Body of pancreas (tissue), 4 donors: ENCODE data around the gene GATA5. TPM values are rescaled to one million over a fixed set of nuclear protein-coding genes. Genes with fewer than 3 reads are reported as not detected.

Source experiments
- ATAC-seq: fragments of 150-250 bp; one replicate; pipeline ENCODE4 v1.9.1; 2016
- DNase-seq, 4 donors: peaks; one replicate each; pipeline ENCODE4 v3.0.0-alpha.2; 2019
- H3K27ac ChIP-seq, 4 donors: fragments of 200-600 bp; sonication (generic); 1 replicate in 3 of 4; 2 replicates in 1 of 4; pipeline versions ENCODE4 v1.5.1 to v1.6.1; 2016 to 2019; ENCODE audit warnings: mild to moderate bottlenecking in 1 of 4, mixed read lengths in 1 of 4, moderate library complexity in 1 of 4
- H3K27me3 ChIP-seq, 2 donors: fragments of 200-600 bp; sonication (generic); one replicate each; pipeline ENCODE4 v1.6.0; 2016; ENCODE audit warnings: mild to moderate bottlenecking in 1 of 2
- H3K36me3 ChIP-seq, 2 donors: fragments of 200-600 bp; sonication (generic); replicated peaks in 1 of 2; 2 replicates each; pipeline ENCODE4 v1.5.1; 2016; ENCODE audit warnings: low read depth in 2 of 2; ENCODE audit not compliant: insufficient read depth in 1 of 2
- H3K4me1 ChIP-seq: fragments of 200-600 bp; sonication (generic); one replicate; pipeline ENCODE4 v1.6.0; 2016
- H3K4me3 ChIP-seq, 2 donors: fragments of 200-600 bp; sonication (generic); 1 replicate in 1 of 2; 2 replicates in 1 of 2; pipeline ENCODE4 v1.5.1; 2016 to 2019
- H3K9me3 ChIP-seq, 3 donors: fragments of 200-600 bp; sonication (generic); 1 replicate in 2 of 3; 2 replicates in 1 of 3; pipeline ENCODE4 v1.5.1; 2016
- CTCF ChIP-seq, 7 experiments: fragments of 450-650 bp in 4 of 7; fragments of 200-600 bp in 3 of 7; sonication (generic) in 3 of 7; IDR thresholded peaks; one replicate each; pipeline ENCODE4 v1.5.1; 2016 to 2019; ENCODE audit warnings: antibody characterized with exemption in 7 of 7
- POLR2A ChIP-seq, 3 donors: fragments of 450-650 bp; IDR thresholded peaks; one replicate each; pipeline ENCODE4 v1.6.1; 2016; ENCODE audit warnings: antibody characterized with exemption in 3 of 3, mild to moderate bottlenecking in 2 of 3
- WGBS, 2 donors: methylation state at CpG; one replicate each; pipeline ENCODE4 v1.1.5; 2017; 5-methylcytosine and 5-hydroxymethylcytosine counted together
- intact Hi-C: fragments of 100-400 bp; cut with DNase I; formaldehyde crosslinking; loops from one replicate; pipeline ENCODE4 v1.15.1; 2023
- total RNA-seq, 2 donors: library from RNA; depleted of rRNA; stranded (reverse); fragments of >200 nt; gene quantifications; one replicate each; pipeline ENCODE4 v1.1.0, GENCODE V29; 2016

GATA5 gene
- total RNA-seq, 2 donors from 2014 or later: not detected

GRCh38 chr20:62437927-62438326 lies 37.9 kb downstream of the GATA5 start:
- Histone ChIP-seq H3K4me1 (no peaks in the 10 kb centered on the region), H3K4me3 (no peak overlapping the region), H3K27ac (no peak overlapping the region), H3K36me3 (no peaks in the 10 kb centered on the region), H3K9me3 (no peaks in the 10 kb centered on the region), H3K27me3 (no peaks in the 10 kb centered on the region)
- TF ChIP-seq CTCF (IDR thresholded peaks at IDR 0.05) (no peak), POLR2A (IDR thresholded peaks at IDR 0.05) (no peak)
- DNase-seq: no peak
- ATAC-seq: no peak
- intact Hi-C loops: no loop called here
- WGBS, 2 donors: 86 to 91% methylated on average over 13 to 24 of the region's 24 CpGs

GRCh38 chr20:62437496-62437895 lies 38.3 kb downstream of the GATA5 start:
- Histone ChIP-seq H3K27ac (no peak overlapping the region), H3K36me3 (no peaks in the 10 kb centered on the region), H3K9me3 (no peaks in the 10 kb centered on the region), H3K27me3 (no peaks in the 10 kb centered on the region), H3K4me3 (no peak overlapping the region), H3K4me1 (no peaks in the 10 kb centered on the region)
- ATAC-seq (no peak), DNase-seq (no peak)
- WGBS, 2 donors: 77% methylated on average over 8 to 10 of the region's 12 CpGs
- no peak for TF ChIP-seq CTCF (IDR thresholded peaks at IDR 0.05)
- TF ChIP-seq POLR2A (IDR thresholded peaks at IDR 0.05): no peak
- intact Hi-C loops: no loop called here

GRCh38 chr20:62436692-62437091 lies 39.1 kb downstream of the GATA5 start:
- H3K27ac ChIP-seq: no peak overlapping the region
- WGBS, 2 donors: 81 to 89% methylated on average over 3 of the region's 3 CpGs
- H3K9me3 ChIP-seq: no peaks in the 10 kb centered on the region
- intact Hi-C loops: no loop called here
- H3K36me3 ChIP-seq: no peaks in the 10 kb centered on the region
- TF ChIP-seq POLR2A (IDR thresholded peaks at IDR 0.05) (no peak), CTCF (IDR thresholded peaks at IDR 0.05) (no peak)
- ATAC-seq: no peak
- H3K4me3 ChIP-seq: no peak overlapping the region
- no peaks in the 10 kb centered on the region for H3K4me1 ChIP-seq
- H3K27me3 ChIP-seq: no peaks in the 10 kb centered on the region
- DNase-seq: no peak

GRCh38 chr20:62433658-62434497 lies 41.9 kb downstream of the GATA5 start:
- H3K27ac ChIP-seq: no peak overlapping the region
- H3K36me3 ChIP-seq: no peaks in the 10 kb centered on the region
- no peak for DNase-seq
- intact Hi-C loops: no loop called here
- H3K4me1 ChIP-seq: no peaks in the 10 kb centered on the region
- H3K9me3 ChIP-seq: no peaks in the 10 kb centered on the region
- no peaks in the 10 kb centered on the region for H3K27me3 ChIP-seq
- whole genome bisulfite sequencing, 2 donors: 58 to 66% methylated on average over 25 to 32 of the region's 32 CpGs
- TF ChIP-seq CTCF (IDR thresholded peaks at IDR 0.05): no peak
- no peak for TF ChIP-seq POLR2A (IDR thresholded peaks at IDR 0.05)
- H3K4me3 ChIP-seq: no peak overlapping the region
- no peak for ATAC-seq
